K562 (cell line): ENCODE measurements around the gene FANCI. TPM values are rescaled to one million over a fixed set of nuclear protein-coding genes. Genes with fewer than 3 reads are reported as not detected.

Experiments
- ATAC-seq: fragments of 200-7000 bp; cut with Tn5 transposase; 3 replicates; pipeline ENCODE4 v1.9.1; 2020; ENCODE audit warnings: moderate library complexity
- BruUV-seq: library from RNA; stranded (reverse); fragments of 400-500 nt; replicated peaks from 2 replicates; lab custom pipeline; 2021; lab: Mats Ljungman, UMichigan
- CTCF ChIA-PET: fragments of 300-600 bp; formaldehyde crosslinking; extraction: SDS; loops from one replicate; lab custom pipeline; 2021; ENCODE audit warnings: low intra/inter-chr PET ratio; lab: Yijun Ruan, JAX
- POLR2A ChIA-PET: fragments of 300-600, 350-650 bp; sonication (Branson Sonifier 250); formaldehyde crosslinking; extraction: SDS; loops from one replicate; lab custom pipeline; 2021; ENCODE audit warnings: antibody characterized with exemption, inconsistent platforms; lab: Yijun Ruan, JAX
- DNase-seq, 4 experiments: peaks; one replicate each; pipeline versions ENCODE4 v3.0.0 to v3.0.0-alpha.2; 2011 to 2018; ENCODE audit warnings: low spot score in 3 of 4, mixed read lengths in 3 of 4; ENCODE audit errors: extremely low read depth in 1 of 4
- FAIRE-seq: peaks from 2 replicates; lab custom pipeline; 2011; peaks lifted over from hg19 to GRCh38; lab: Jason Lieb, UNC
- H2AFZ ChIP-seq: 2 replicates; pipeline ENCODE4 v1.6.0; 2011; ENCODE audit warnings: low read depth, low read length, control low read depth, inconsistent platforms
- H3K27ac ChIP-seq: fragments of 200-600 bp; 3 replicates; pipeline ENCODE4 v1.8.0; 2011; ENCODE audit warnings: low read depth, mild to moderate bottlenecking, control low read depth, inconsistent platforms, low read length, moderate library complexity, mixed read lengths; ENCODE audit errors: extremely low read depth
- H3K27me3 ChIP-seq, 2 experiments: fragments of 300-600 bp in 1 of 2; 2 replicates in 1 of 2; 3 replicates in 1 of 2; pipeline versions ENCODE4 v1.6.0 to v1.8.0; 2011; ENCODE audit warnings: inconsistent platforms in 2 of 2, low read length in 2 of 2, mild to moderate bottlenecking in 1 of 2, mixed read lengths in 1 of 2, moderate library complexity in 1 of 2; ENCODE audit not compliant: control insufficient read depth in 2 of 2, insufficient read depth in 2 of 2
- H3K36me3 ChIP-seq: fragments of 300-600 bp; 3 replicates; pipeline ENCODE4 v1.8.0; 2011; ENCODE audit warnings: mild to moderate bottlenecking, low read length, inconsistent platforms; ENCODE audit not compliant: control insufficient read depth, insufficient read depth
- H3K4me1 ChIP-seq, 2 experiments: fragments of 200-600 bp in 1 of 2; replicated peaks in 1 of 2; 2 replicates in 1 of 2; 3 replicates in 1 of 2; pipeline versions ENCODE4 v1.5.1 to v1.8.0; 2011; ENCODE audit warnings: inconsistent platforms in 2 of 2, low read length in 2 of 2, mild to moderate bottlenecking in 1 of 2, mixed read lengths in 1 of 2, moderate library complexity in 1 of 2; ENCODE audit not compliant: control insufficient read depth in 2 of 2, insufficient read depth in 2 of 2
- H3K4me2 ChIP-seq: 2 replicates; pipeline ENCODE4 v1.6.1; 2011; ENCODE audit warnings: low read length, control low read depth, inconsistent platforms, mixed read lengths; ENCODE audit not compliant: insufficient read depth
- H3K4me3 ChIP-seq: fragments of 200-600 bp; sonication (generic), shearing (Covaris generic); 2 replicates; pipeline ENCODE4 v1.5.1; 2016; ENCODE audit warnings: control low read depth, inconsistent platforms
- H3K79me2 ChIP-seq: fragments of 200-600 bp; 3 replicates; pipeline ENCODE4 v1.8.0; 2011; ENCODE audit warnings: low read length, inconsistent platforms; ENCODE audit not compliant: control insufficient read depth, insufficient read depth
- H3K9ac ChIP-seq, 2 experiments: 2 replicates each; pipeline versions ENCODE4 v1.6.0 to v1.6.1; 2011; ENCODE audit warnings: low read depth in 2 of 2, low read length in 2 of 2, control low read depth in 1 of 2, inconsistent platforms in 1 of 2, mild to moderate bottlenecking in 1 of 2, mixed read lengths in 1 of 2; ENCODE audit not compliant: insufficient read depth in 1 of 2
- H3K9me1 ChIP-seq: one replicate; pipeline ENCODE4 v1.6.0; 2011; ENCODE audit warnings: inconsistent platforms, mild to moderate bottlenecking, low read length, moderate library complexity; ENCODE audit not compliant: control insufficient read depth, insufficient read depth
- H3K9me3 ChIP-seq: replicated peaks from 2 replicates; pipeline ENCODE4 v1.5.1; 2011; ENCODE audit warnings: low read depth, low read length, inconsistent platforms; ENCODE audit not compliant: control insufficient read depth, insufficient read depth
- H4K20me1 ChIP-seq: replicated peaks from 2 replicates; pipeline ENCODE4 v1.6.1; 2011; ENCODE audit warnings: low read length, inconsistent platforms, mixed read lengths; ENCODE audit not compliant: control insufficient read depth, insufficient read depth
- BRD9 ChIP-seq: fragments of 450-650 bp; IDR thresholded peaks from 2 replicates; pipeline ENCODE4 v1.6.1; 2018; ENCODE audit warnings: low read depth; ENCODE audit not compliant: partially characterized antibody
- HINFP ChIP-seq: fragments of 450-650 bp; conservative IDR thresholded peaks from 2 replicates; pipeline ENCODE4 v1.6.1; 2016; ENCODE audit warnings: missing genetic modification characterization, low read depth, mild to moderate bottlenecking, control low read depth, missing compliant biosample characterization
- HMG20A ChIP-seq: fragments of 450-650 bp; formaldehyde crosslinking; conservative IDR thresholded peaks from 2 replicates; pipeline ENCODE4 v1.4.0; 2020; ENCODE audit warnings: mild to moderate bottlenecking, mixed read lengths
- NR3C1 ChIP-seq: sonication (generic); formaldehyde crosslinking; IDR thresholded peaks from 2 replicates; pipeline ENCODE4 v1.8.1; 2022; ENCODE audit warnings: missing genetic modification reagents
- ZNF197 ChIP-seq: fragments of 200-800 bp; sonication (Bioruptor generic); IDR thresholded peaks from 2 replicates; pipeline ENCODE4 v1.6.1; 2016; ENCODE audit warnings: low read depth, missing genetic modification characterization, missing compliant biosample characterization
- WGBS: fragments of 100-300 bp; shearing (Covaris generic); methylation state at CpG from one replicate; pipeline ENCODE4 v1.1.6; 2016; ENCODE audit warnings: low coverage, mixed read lengths; ENCODE audit not compliant: insufficient coverage; ENCODE audit errors: missing lambda C conversion rate; 5-methylcytosine and 5-hydroxymethylcytosine counted together
- in situ Hi-C: fragments of 300-500 bp; cut with MboI; formaldehyde crosslinking; loops from 4 replicates; pipeline ENCODE4 v1.15.0; 2018; ENCODE audit warnings: inconsistent platforms, mixed read lengths
- intact Hi-C: fragments of 100-400 bp; cut with micrococcal nuclease; formaldehyde crosslinking; loops from 2 replicates; pipeline ENCODE4 v1.14.2; 2022
- polyA plus RNA-seq, 8 experiments: library from polyadenylated mRNA; depleted of rRNA in 4 of 8; stranded (reverse) in 5 of 8; unstranded in 3 of 8; fragments of >200 nt; fragmentation: Nextera tagmentation in 2 of 8; fragmentation: Illumina TruSeq in 1 of 8; extraction: Ambion mirVana in 2 of 8; extraction: Trizol in 1 of 8; gene quantifications; 2 replicates each; pipeline versions ENCODE4 v1.2.1 to v1.2.3, GENCODE V29; 2011 to 2014; ENCODE audit warnings: inconsistent platforms in 1 of 8, missing spikeins in 1 of 8
- total RNA-seq, 7 experiments: library from RNA; depleted of rRNA in 6 of 7; stranded (reverse); fragments of >200 nt in 6 of 7; fragmentation: Illumina TruSeq in 2 of 7; extraction: Trizol in 2 of 7; gene quantifications; 2 replicates each; pipeline versions ENCODE4 v1.2.1 to v1.2.3, GENCODE V29; 2011 to 2021; ENCODE audit warnings: low replicate concordance in 1 of 7

FANCI gene
- total and polyA plus RNA-seq, 9 of the 15 experiments (the other 6 are each of a cell fraction or from before 2014, with no cell fraction given) = 72.1 to 165 (median 131) TPM

- H3K27me3 ChIP-seq = no peaks in the 10 kb centered on the region
- CTCF ChIA-PET = interaction anchor here (0.7 kb wide), 1 partner anchor 52 kb away, joined by 3 read pairs; no protein-coding TSS in a partner anchor
- no peak overlapping the region for H3K4me3 ChIP-seq
- no peak overlapping the region; a peak in 1 of 4 replicates for H3K9ac ChIP-seq
- in situ Hi-C loops = no loop called here
- TF ChIP-seq NR3C1 (CRISPR knock-in tag) (no peak), ZNF197 (CRISPR knock-in tag) (no peak), HINFP (tag) (no peak), HMG20A (CRISPR knock-in tag) (no peak), BRD9 (no peak)
- WGBS = 96% methylated on average over 6 of the region's 6 CpGs
- H3K4me1 ChIP-seq = peaks cover 0 to 5% of the 10 kb centered on the region in 2 experiments; a peak in 1 of 5 replicates
- no peak overlapping the region for H2AFZ ChIP-seq
- BruUV-seq = no TSS peak
- intact Hi-C loops = no loop called here
- peaks cover under 1% of the 10 kb centered on the region; the same call in 1 of the 2 replicates for H4K20me1 ChIP-seq
- DNase-seq (no peak), ATAC-seq (no peak), FAIRE-seq (no peak)
- H3K9me3 ChIP-seq = no peaks in the 10 kb centered on the region
- peaks cover 100% of the 10 kb centered on the region for H3K36me3 ChIP-seq
- no peaks in the 10 kb centered on the region for H3K9me1 ChIP-seq
- POLR2A ChIA-PET = interaction anchor here (0.6 to 2.7 kb wide), 6 partner anchors 10 to 95 kb away, joined by 3 to 25 read pairs (median 3); partner anchors contain the start of gene POLG
- no peaks in the 10 kb centered on the region for H3K79me2 ChIP-seq
- H3K27ac ChIP-seq = no peak overlapping the region
- no peak overlapping the region for H3K4me2 ChIP-seq
Measured at GRCh38 chr15:89323825-89324224, 80.0 kb downstream of the FANCI start.
